Erythroblast (primary cell): ENCODE measurements around the gene AP3D1.

ENCODE experiments used
- GATA1 ChIP-seq: IDR thresholded peaks from 2 replicates; pipeline ENCODE4 v1.6.1; 2011; ENCODE audit warnings: low read depth, mild to moderate bottlenecking, control low read depth, low read length, moderate library complexity
- POLR2A ChIP-seq: IDR thresholded peaks from 2 replicates; pipeline ENCODE4 v1.6.1; 2011; ENCODE audit warnings: mild to moderate bottlenecking, low read length

DNA sequence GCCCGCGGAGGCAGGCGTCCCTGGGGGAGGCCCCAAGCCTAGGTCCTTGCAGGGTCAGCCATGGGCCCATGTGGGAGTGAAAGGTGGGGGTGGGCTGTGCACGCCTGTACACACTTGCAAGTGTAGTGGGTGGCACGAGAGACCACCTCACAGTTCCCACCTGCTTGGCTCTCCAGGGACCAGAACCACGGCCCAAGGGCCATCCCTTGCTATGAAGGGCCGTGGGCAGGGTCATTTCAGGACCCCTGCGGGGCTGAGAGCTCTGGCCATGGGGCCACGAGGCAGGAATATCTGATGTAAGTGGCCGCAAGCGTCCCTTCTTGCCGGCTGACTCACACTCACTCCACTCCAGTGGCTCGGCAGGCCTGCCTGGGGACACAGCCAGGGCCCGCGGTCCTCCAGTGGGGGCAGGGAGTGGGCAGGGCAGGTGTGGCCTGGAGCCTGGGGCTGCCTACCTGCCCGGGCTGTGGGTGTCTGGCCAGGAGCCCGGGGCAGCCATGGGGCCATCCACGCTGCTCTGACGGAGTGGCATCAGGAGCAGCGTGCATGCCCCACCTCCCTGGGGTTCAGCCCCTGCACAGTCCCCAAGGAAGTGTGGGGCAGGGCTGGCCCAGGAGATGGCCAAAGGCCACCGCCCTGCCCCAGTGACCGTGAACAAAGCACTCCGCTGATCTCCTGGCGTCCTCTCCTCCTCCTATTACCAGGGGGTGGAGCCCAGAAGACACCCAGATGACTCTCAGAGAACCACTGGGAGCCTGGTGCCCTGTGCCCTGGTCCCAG is 91.8 kb downstream of the AP3D1 start:
- TF ChIP-seq POLR2A (peak; percentile 39), GATA1 (no peak)
